ENCODE results near the gene KCNQ2.

KCNQ2 gene

DNA sequence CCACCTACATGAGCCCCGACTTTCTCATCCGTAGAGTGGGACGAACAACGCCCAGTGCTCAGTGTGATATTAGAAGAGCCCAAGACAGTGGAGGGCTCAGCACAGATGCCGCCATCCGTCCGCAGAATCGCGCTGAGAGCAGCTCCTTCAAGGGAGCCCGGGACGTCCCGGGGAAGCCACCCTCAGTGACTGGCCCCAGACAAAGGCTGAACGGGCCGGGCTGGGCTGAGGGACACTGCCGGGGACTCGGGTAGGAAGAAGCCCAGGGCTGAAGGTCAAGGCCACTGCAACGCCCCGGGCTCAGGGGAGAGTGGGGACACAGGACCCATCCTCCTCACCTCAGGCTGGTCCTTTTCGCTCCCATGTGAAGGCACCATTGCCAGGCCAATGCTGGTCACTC, 98.5 kb downstream of the KCNQ2 start:
- H3K36me3 ChIP-seq (ENCODE audit: insufficient read depth, low read length) = no peaks in the 10 kb centered on the region

DNA sequence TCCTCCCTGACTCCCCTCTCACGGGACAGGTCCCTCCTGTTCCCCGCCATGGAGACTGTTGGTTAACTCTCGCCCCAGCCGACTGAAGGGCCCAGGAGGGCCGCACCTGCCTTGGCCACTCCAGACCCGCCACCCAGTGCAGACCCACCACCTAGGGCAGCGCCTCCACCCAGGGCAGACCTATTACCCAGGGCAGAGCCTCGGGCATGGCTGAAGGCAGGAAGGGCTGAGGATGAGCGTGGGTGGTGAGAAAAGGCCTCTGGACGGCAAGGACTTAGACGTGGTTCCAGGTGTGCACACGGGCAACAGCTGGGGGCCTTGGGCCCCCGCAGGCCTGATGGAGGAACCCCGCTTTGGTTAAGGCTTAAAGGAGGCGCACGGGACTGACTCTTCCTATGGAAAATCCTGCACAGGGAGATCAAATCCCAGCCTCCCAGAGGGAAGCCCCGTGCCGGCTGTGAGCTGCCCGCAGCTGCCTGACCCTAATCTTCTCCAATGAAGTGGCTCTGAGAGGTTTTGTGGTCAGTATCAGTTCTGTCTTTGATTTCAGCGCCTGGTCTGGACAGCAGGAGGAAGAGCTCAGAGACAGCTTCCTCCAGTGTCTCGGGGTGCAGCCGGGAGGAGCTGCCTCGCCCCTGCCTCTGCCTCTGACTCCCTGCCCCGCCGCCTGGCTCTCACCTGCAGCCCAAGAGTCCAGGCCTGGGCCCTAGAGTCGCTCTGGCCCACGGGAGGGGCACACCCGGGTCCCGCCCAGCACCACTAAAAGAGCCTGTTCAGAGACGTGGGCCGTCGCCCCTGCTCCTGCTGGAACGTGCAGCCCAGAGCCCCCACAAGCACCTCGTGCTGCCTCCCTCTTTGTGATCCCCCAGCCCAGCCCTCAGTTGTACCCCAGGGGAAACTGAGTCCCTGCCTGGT, 99.2 kb downstream of the KCNQ2 start:
- Histone ChIP-seq H3K9me2 (ENCODE audit: low read depth, low read length) (no peaks in the 10 kb centered on the region), H3K4me3 (ENCODE audit: low read depth, low read length, poor library complexity, severe bottlenecking) (no peak overlapping the region), H3K9ac (ENCODE audit: low read length) (no peak overlapping the region), H4K20me1 (ENCODE audit: insufficient read depth, low read length) (no peaks in the 10 kb centered on the region), H3K79me2 (ENCODE audit: insufficient read depth, low read length) (no peaks in the 10 kb centered on the region), H3F3A (ENCODE audit: insufficient read depth, low read length) (no peaks in the 10 kb centered on the region), H2AFZ (ENCODE audit: low read length) (no peak overlapping the region), H3K27ac (ENCODE audit: low read depth, low read length, poor library complexity, severe bottlenecking) (no peak overlapping the region), H3K36me3 (ENCODE audit: insufficient read depth, low read length) (no peaks in the 10 kb centered on the region), H3K4me1 (ENCODE audit: insufficient read depth, low read length, severe bottlenecking) (no peaks in the 10 kb centered on the region), H3K4me2 (ENCODE audit: low read length) (no peak overlapping the region), H3K27me3 (ENCODE audit: insufficient read depth, low read length) (0 out of 2 replicates have a peak, but pooled peaks cover 3% of the 10 kb centered on the region), H3K9me3 (ENCODE audit: low read length) (no peaks in the 10 kb centered on the region)
- TF ChIP-seq, protein P1, sequence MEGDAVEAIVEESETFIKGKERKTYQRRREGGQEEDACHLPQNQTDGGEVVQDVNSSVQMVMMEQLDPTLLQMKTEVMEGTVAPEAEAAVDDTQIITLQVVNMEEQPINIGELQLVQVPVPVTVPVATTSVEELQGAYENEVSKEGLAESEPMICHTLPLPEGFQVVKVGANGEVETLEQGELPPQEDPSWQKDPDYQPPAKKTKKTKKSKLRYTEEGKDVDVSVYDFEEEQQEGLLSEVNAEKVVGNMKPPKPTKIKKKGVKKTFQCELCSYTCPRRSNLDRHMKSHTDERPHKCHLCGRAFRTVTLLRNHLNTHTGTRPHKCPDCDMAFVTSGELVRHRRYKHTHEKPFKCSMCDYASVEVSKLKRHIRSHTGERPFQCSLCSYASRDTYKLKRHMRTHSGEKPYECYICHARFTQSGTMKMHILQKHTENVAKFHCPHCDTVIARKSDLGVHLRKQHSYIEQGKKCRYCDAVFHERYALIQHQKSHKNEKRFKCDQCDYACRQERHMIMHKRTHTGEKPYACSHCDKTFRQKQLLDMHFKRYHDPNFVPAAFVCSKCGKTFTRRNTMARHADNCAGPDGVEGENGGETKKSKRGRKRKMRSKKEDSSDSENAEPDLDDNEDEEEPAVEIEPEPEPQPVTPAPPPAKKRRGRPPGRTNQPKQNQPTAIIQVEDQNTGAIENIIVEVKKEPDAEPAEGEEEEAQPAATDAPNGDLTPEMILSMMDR (IDR thresholded peaks at IDR 0.05; ENCODE audit: low read length) = no peak
- no peak for TF ChIP-seq EZH2 (IDR thresholded peaks at IDR 0.05; ENCODE audit: borderline replicate concordance, low read length)

More for the DNA sequence above, 98.5 kb downstream of the KCNQ2 start:
- H3K27me3 ChIP-seq (ENCODE audit: insufficient read depth, low read length) = 0 out of 2 replicates have a peak, but pooled peaks cover 3% of the 10 kb centered on the region
- H3K9me3 ChIP-seq (ENCODE audit: low read length) = no peaks in the 10 kb centered on the region
- no peaks in the 10 kb centered on the region for H3K79me2 ChIP-seq (ENCODE audit: insufficient read depth, low read length)
- H4K20me1 ChIP-seq (ENCODE audit: insufficient read depth, low read length) = no peaks in the 10 kb centered on the region
- no peak overlapping the region for H2AFZ ChIP-seq (ENCODE audit: low read length)
- no peaks in the 10 kb centered on the region for H3F3A ChIP-seq (ENCODE audit: insufficient read depth, low read length)
- no peak for TF ChIP-seq EZH2 (IDR thresholded peaks at IDR 0.05; ENCODE audit: borderline replicate concordance, low read length)
- TF ChIP-seq, protein P1 (IDR thresholded peaks at IDR 0.05; ENCODE audit: low read length) = no peak
- H3K27ac ChIP-seq (ENCODE audit: low read depth, low read length, poor library complexity, severe bottlenecking) = no peak overlapping the region
- no peak overlapping the region for H3K9ac ChIP-seq (ENCODE audit: low read length)
- no peaks in the 10 kb centered on the region for H3K9me2 ChIP-seq (ENCODE audit: low read depth, low read length)
- H3K4me1 ChIP-seq (ENCODE audit: insufficient read depth, low read length, severe bottlenecking) = no peaks in the 10 kb centered on the region
- no peak overlapping the region for H3K4me3 ChIP-seq (ENCODE audit: low read depth, low read length, poor library complexity, severe bottlenecking)
- no peak overlapping the region for H3K4me2 ChIP-seq (ENCODE audit: low read length)

DNA sequence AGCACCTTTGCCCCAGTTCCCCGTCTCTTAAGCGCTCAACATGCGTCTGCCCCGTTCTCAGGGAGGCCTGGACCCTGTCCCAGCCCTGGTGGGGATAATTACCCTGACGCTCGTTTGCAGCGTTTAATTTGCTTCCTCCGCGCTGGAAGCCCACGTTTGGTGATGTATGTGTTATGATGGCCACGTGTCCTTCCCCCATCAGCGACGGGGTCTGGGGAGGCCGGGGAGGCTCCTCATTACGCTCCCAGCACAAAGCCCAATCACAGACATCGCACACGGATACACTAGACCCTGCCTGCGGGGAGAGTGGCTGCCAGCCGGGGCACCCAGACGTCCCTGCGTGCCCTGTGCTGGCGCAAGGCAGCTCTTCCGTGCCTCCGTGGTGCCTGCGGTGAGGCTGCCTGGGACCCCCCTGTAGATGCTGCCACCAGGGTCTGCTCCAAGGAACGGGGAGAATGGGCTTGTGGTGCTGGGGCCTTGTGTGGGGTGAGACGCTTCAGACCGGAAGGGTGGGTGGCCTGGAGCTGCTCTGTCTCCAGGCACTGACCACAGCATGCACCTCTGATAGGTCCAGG, 101.1 kb downstream of the KCNQ2 start:
- no peaks in the 10 kb centered on the region for H3K9me2 ChIP-seq (ENCODE audit: low read depth, low read length)
- H3K4me2 ChIP-seq (ENCODE audit: low read length) = no peak overlapping the region
- no peak overlapping the region for H3K4me3 ChIP-seq (ENCODE audit: low read depth, low read length, poor library complexity, severe bottlenecking)
- no peaks in the 10 kb centered on the region for H3K79me2 ChIP-seq (ENCODE audit: insufficient read depth, low read length)
- H3K9me3 ChIP-seq (ENCODE audit: low read length) = no peaks in the 10 kb centered on the region
- no peaks in the 10 kb centered on the region for H3K4me1 ChIP-seq (ENCODE audit: insufficient read depth, low read length, severe bottlenecking)
- H4K20me1 ChIP-seq (ENCODE audit: insufficient read depth, low read length) = no peaks in the 10 kb centered on the region
- H3K27ac ChIP-seq (ENCODE audit: low read depth, low read length, poor library complexity, severe bottlenecking) = no peak overlapping the region
- H3K36me3 ChIP-seq (ENCODE audit: insufficient read depth, low read length) = no peaks in the 10 kb centered on the region
- no peaks in the 10 kb centered on the region for H3F3A ChIP-seq (ENCODE audit: insufficient read depth, low read length)
- H3K27me3 ChIP-seq (ENCODE audit: insufficient read depth, low read length) = 0 out of 2 replicates have a peak, but pooled peaks cover 3% of the 10 kb centered on the region
- no peak for TF ChIP-seq EZH2 (IDR thresholded peaks at IDR 0.05; ENCODE audit: borderline replicate concordance, low read length)
- TF ChIP-seq, protein P1 (IDR thresholded peaks at IDR 0.05; ENCODE audit: low read length) = no peak
- H2AFZ ChIP-seq (ENCODE audit: low read length) = no peak overlapping the region
- H3K9ac ChIP-seq (ENCODE audit: low read length) = no peak overlapping the region
